ENCODE measurements around the gene MMP14. TPM values are rescaled to one million over a fixed set of nuclear protein-coding genes. Genes with fewer than 3 reads are reported as not detected.

Gene MMP14
- total and polyA plus RNA-seq, 7 donors, result 21.0 to 140 (median 86.6) TPM

DNA sequence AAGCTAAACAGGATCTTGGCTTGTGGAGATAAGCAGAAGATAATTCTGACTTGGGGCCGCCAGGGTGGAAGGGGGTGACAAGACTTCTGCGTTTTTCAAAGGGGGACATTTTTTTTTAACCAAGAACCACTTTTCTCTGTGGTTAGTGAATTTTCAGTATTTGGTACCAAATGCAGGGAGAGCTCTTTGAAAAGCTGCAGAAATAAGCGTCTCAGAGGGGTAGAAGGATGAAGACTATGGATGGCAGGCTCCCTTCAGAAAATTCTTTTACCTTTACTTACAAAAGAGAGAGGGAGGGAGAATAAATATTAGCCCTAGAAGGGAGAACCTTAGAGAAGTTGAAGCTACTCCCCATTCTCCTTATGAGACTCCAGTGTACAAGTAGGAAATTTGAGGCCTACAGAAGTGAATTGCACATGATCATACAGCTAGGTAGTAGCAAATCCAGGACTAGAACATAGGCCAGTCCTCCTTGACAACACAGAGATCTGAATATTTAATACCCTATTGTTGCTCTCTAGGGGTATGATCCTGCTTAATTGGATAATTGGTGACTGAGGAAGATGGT is 5.9 kb upstream of the MMP14 start:
- peak overlapping the region in 3 of 4 donors; percentile 77 to 86 (median 79) for H3K27ac ChIP-seq
- peak overlapping the region; percentile 64 to 80 (median 74) for H3K4me3 ChIP-seq
- no peak for DNase-seq
- peaks cover 0 to 14% (median 10%) of the 10 kb centered on the region in 4 donors for H3K4me1 ChIP-seq
- H3K36me3 ChIP-seq, result peaks cover 0 to 20% (median 9%) of the 10 kb centered on the region in 4 donors
- TF ChIP-seq EP300 (IDR thresholded peaks at IDR 0.05), result no peak
- TF ChIP-seq POLR2A (IDR thresholded peaks at IDR 0.05), result no peak
- TF ChIP-seq POLR2AphosphoS5 (IDR thresholded peaks at IDR 0.05), result no peak
- TF ChIP-seq, protein P1, sequence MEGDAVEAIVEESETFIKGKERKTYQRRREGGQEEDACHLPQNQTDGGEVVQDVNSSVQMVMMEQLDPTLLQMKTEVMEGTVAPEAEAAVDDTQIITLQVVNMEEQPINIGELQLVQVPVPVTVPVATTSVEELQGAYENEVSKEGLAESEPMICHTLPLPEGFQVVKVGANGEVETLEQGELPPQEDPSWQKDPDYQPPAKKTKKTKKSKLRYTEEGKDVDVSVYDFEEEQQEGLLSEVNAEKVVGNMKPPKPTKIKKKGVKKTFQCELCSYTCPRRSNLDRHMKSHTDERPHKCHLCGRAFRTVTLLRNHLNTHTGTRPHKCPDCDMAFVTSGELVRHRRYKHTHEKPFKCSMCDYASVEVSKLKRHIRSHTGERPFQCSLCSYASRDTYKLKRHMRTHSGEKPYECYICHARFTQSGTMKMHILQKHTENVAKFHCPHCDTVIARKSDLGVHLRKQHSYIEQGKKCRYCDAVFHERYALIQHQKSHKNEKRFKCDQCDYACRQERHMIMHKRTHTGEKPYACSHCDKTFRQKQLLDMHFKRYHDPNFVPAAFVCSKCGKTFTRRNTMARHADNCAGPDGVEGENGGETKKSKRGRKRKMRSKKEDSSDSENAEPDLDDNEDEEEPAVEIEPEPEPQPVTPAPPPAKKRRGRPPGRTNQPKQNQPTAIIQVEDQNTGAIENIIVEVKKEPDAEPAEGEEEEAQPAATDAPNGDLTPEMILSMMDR (IDR thresholded peaks at IDR 0.05), result no peak
- 23 to 27% methylated on average over 3 of the region's 3 CpGs for WGBS, 2 donors
- intact Hi-C loops (cut with DNase I), result no loop called here
- no peaks in the 10 kb centered on the region for H3K9me3 ChIP-seq
- H3K27me3 ChIP-seq, result no peaks in the 10 kb centered on the region

DNA sequence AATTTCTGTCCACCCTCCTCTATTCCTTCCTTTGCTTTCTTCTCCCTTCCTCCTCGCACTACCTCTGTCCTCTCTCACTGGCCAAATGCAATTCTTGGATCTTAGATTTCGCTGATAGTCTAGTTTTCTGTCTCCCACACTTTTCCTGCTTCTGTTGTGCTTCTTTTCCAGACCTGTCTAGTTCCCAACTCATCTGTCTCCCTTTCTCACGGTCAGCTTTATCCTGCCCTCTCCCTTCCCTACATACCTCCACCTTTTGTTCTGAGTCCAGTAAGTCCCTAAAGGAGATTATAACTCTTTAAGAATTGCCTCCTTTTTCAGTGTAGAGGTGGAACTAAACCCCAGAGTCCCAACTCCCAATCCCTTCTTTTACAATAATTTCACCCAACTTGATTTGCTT is 880 bp upstream of the MMP14 start:
- intact Hi-C loops (cut with DNase I), result loop anchor here (5.0 kb wide), 1 partner anchor 37 kb away; the partner anchor contains the start of gene LRP10
- Histone ChIP-seq H3K27ac (peak overlapping the region; percentile 97 to 100 (median 98)), H3K36me3 (peaks cover 0 to 20% (median 9%) of the 10 kb centered on the region in 4 donors), H3K9me3 (no peaks in the 10 kb centered on the region), H3K4me1 (peaks cover 0 to 37% (median 30%) of the 10 kb centered on the region in 4 donors), H3K4me3 (no peak overlapping the region), H3K27me3 (no peaks in the 10 kb centered on the region)
- TF ChIP-seq, protein P1 (IDR thresholded peaks at IDR 0.05), result no peak
- TF ChIP-seq POLR2A (IDR thresholded peaks at IDR 0.05) (no peak), POLR2AphosphoS5 (IDR thresholded peaks at IDR 0.05) (no peak), EP300 (IDR thresholded peaks at IDR 0.05) (no peak)
- DNase-seq, result no peak
- WGBS, 2 donors, result 88 to 90% methylated on average over 3 of the region's 3 CpGs

DNA sequence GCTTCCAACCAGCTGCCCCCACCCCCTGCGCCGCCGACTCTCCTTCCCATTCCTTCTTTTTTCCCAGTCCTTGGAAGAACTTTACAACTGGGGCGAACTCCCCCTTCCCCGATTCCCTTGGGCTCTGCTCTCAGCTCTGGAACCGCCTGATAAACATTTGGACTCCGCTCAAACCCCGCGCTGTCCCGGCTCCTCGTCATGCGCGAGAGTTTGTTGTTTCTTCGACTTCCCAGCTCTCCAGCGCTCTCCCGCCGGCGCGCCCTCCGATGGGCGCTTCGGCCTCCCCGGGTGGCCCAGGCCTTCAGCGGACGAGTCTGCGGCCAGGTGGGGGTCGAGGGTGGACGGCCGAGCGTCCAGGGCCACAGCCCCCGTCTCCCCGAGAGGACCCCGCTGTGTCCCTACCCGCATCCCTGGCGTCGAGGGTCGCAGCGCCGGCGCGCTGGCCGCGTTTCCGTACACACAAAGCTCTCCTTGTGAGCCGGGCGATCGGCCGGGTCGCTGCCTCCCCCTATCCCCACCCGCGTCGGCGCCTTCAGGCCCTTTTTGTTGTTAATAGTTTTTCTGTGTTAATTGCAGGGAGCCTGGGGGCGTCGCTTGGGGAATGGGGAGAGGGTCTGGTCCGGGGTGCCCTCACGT is 847 bp downstream of the MMP14 start:
- peak; percentile 86 for DNase-seq
- intact Hi-C loops (cut with DNase I), result loop anchor here (1.0 to 5.0 kb wide), 2 partner anchors 14 to 35 kb away; partner anchors contain the start of gene LRP10
- Histone ChIP-seq H3K27me3 (no peaks in the 10 kb centered on the region), H3K4me1 (peaks cover 0 to 50% (median 42%) of the 10 kb centered on the region in 4 donors), H3K36me3 (peaks cover 12 to 34% (median 22%) of the 10 kb centered on the region in 4 donors), H3K4me3 (peak overlapping the region; percentile 95 to 98 (median 97)), H3K27ac (peak overlapping the region; percentile 97 to 100 (median 98)), H3K9me3 (no peaks in the 10 kb centered on the region)
- TF ChIP-seq POLR2AphosphoS5 (IDR thresholded peaks at IDR 0.05) (peak; percentile 8 to 60 (median 34)), EP300 (IDR thresholded peaks at IDR 0.05) (no peak), POLR2A (IDR thresholded peaks at IDR 0.05) (peak; percentile 27 to 58)
- TF ChIP-seq, protein P1 (IDR thresholded peaks at IDR 0.05), result no peak
- 2 to 3% methylated on average over 57 of the region's 57 CpGs for WGBS, 2 donors

DNA sequence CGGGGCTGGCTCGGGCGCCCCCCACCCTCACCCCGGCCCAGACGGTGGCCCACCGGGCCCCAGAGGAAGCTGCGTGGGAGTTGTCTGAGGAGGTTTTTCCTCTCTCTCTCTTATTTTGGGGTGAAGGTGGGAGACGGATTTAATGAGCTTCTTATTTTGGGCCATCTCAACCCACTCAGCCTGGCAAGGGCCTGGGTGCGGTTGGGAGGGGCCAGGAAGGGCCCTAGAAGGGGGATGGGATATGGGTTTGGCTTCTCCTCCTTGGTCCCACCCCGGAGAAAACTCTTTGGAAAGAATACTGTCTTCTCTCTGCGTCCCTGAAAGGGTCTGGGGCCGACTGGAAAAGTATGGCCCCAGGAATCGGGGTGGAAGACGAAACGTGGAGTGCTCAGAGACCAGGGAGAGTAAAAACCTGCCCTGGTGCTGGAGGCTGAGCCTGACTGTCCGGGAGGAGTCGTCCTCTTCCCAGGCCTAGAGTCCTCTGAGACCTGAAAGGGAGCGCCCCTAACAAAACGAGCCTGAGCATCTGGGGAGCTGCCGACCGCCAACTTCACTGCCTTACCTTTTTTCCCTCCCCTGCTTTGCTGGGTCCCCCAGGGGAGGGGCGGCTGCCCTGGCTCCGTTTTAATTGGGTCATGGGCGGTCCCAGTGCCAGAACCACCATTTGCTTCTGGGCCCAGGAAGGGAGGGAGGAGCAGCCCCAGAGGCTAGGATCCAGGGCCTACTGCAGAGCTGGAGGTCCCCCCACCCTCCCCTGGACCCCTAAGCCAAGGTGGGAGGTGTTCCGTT is 1.6 kb downstream of the MMP14 start:
- Histone ChIP-seq H3K36me3 (peaks cover 19 to 41% (median 29%) of the 10 kb centered on the region in 4 donors), H3K4me1 (peaks cover 0 to 57% (median 44%) of the 10 kb centered on the region in 4 donors), H3K27ac (peak overlapping the region; percentile 97 to 100 (median 98)), H3K27me3 (no peaks in the 10 kb centered on the region), H3K9me3 (no peaks in the 10 kb centered on the region), H3K4me3 (peak overlapping the region; percentile 95 to 98 (median 97))
- intact Hi-C loops (cut with DNase I), result loop anchor here (1.0 to 5.0 kb wide), 2 partner anchors 13 to 34 kb away; partner anchors contain the start of gene LRP10
- peak; percentile 95 for DNase-seq
- TF ChIP-seq, protein P1 (IDR thresholded peaks at IDR 0.05), result no peak
- TF ChIP-seq POLR2A (IDR thresholded peaks at IDR 0.05) (peak; percentile 49 to 55), POLR2AphosphoS5 (IDR thresholded peaks at IDR 0.05) (peak; percentile 69 to 81 (median 74))
- WGBS, 2 donors, result 21 to 41% methylated on average over 25 of the region's 25 CpGs

Data from sigmoid colon (tissue), 7 donors.